HCT116 (cell line): ENCODE measurements around the gene AOAH. TPM values are rescaled to one million over a fixed set of nuclear protein-coding genes. Genes with fewer than 3 reads are reported as not detected.

ENCODE experiments used
- ATAC-seq: fragments of 200-7000 bp; cut with Tn5 transposase; 2 replicates; pipeline ENCODE4 v1.9.1; 2020; ENCODE audit warnings: mild to moderate bottlenecking, moderate library complexity
- BruUV-seq: library from RNA; stranded (reverse); fragments of 400-500 nt; replicated peaks from 2 replicates; lab custom pipeline; 2021; lab: Mats Ljungman, UMichigan
- CTCF ChIA-PET: fragments of 300-600 bp; sonication (Branson Sonifier 250); formaldehyde crosslinking; loops from one replicate; lab custom pipeline; 2021; ENCODE audit warnings: antibody characterized with exemption; lab: Charles Lee
- POLR2A ChIA-PET: fragments of 300-600, 350-600 bp; sonication (Branson Sonifier 250); formaldehyde crosslinking; loops from one replicate; lab custom pipeline; 2021; ENCODE audit warnings: antibody characterized with exemption; lab: Charles Lee
- RAD21 ChIA-PET, 2 experiments: fragments of 300-600 bp; sonication (Branson Sonifier 250); formaldehyde crosslinking; loops; one replicate each; lab custom pipeline; 2023; ENCODE audit warnings: low total read pairs in 2 of 2; ENCODE audit not compliant: uncharacterized antibody in 2 of 2, unreplicated experiment in 2 of 2, low non-redundant PET in 1 of 2; lab: Charles Lee
- DNase-seq: peaks from one replicate; pipeline ENCODE4 v3.0.0-alpha.2; 2010; ENCODE audit warnings: low read depth, low spot score
- H2AFZ ChIP-seq: fragments of 200-600 bp; shearing (Covaris generic), sonication (generic); 2 replicates; pipeline ENCODE4 v1.6.1; 2017; ENCODE audit warnings: low read depth, mixed run types, mixed read lengths, antibody characterized with exemption, low read length; ENCODE audit not compliant: poor library complexity, severe bottlenecking
- H3K27ac ChIP-seq: 2 replicates; pipeline ENCODE4 v1.5.1; 2012; ENCODE audit warnings: low read depth, low read length
- H3K27me3 ChIP-seq: fragments of 200-600 bp; sonication (generic); 2 replicates; pipeline ENCODE4 v1.6.1; 2016; ENCODE audit warnings: mixed run types, low read length, mixed read lengths; ENCODE audit not compliant: insufficient read depth
- H3K36me3 ChIP-seq, 2 experiments: fragments of 200-500 bp in 1 of 2; fragments of 200-600 bp in 1 of 2; sonication (Bioruptor generic) in 1 of 2; sonication (generic) in 1 of 2; 2 replicates each; pipeline versions ENCODE4 v1.5.1 to v1.6.1; 2014 to 2016; ENCODE audit warnings: low read length in 2 of 2, inconsistent platforms in 1 of 2, mixed read lengths in 1 of 2, mixed run types in 1 of 2; ENCODE audit not compliant: insufficient read depth in 2 of 2, control insufficient read depth in 1 of 2
- H3K4me1 ChIP-seq, 2 experiments: fragments of 200-600 bp in 1 of 2; sonication (generic) in 1 of 2; 2 replicates each; pipeline versions ENCODE4 v1.5.1 to v1.6.1; 2012 to 2017; ENCODE audit warnings: low read length in 2 of 2, inconsistent platforms in 1 of 2, mild to moderate bottlenecking in 1 of 2, mixed read lengths in 1 of 2, mixed run types in 1 of 2, moderate library complexity in 1 of 2; ENCODE audit not compliant: insufficient read depth in 2 of 2, control insufficient read depth in 1 of 2
- H3K4me2 ChIP-seq: fragments of 200-600 bp; sonication (generic); 2 replicates; pipeline ENCODE4 v1.6.1; 2017; ENCODE audit warnings: mixed run types, low read length, mixed read lengths
- H3K4me3 ChIP-seq, 2 experiments: fragments of 200-600 bp in 1 of 2; sonication (generic) in 1 of 2; replicated peaks in 1 of 2; 2 replicates each; pipeline ENCODE4 v1.5.1; 2011 to 2016; ENCODE audit warnings: low read length in 2 of 2, control low read depth in 1 of 2, low read depth in 1 of 2, mild to moderate bottlenecking in 1 of 2, mixed read lengths in 1 of 2, mixed run types in 1 of 2
- H3K79me2 ChIP-seq: fragments of 200-600 bp; sonication (generic); 2 replicates; pipeline ENCODE4 v1.6.1; 2017; ENCODE audit warnings: mild to moderate bottlenecking, mixed run types, low read length, moderate library complexity, mixed read lengths; ENCODE audit not compliant: insufficient read depth
- H3K9ac ChIP-seq: fragments of 200-600 bp; sonication (generic); 2 replicates; pipeline ENCODE4 v1.6.1; 2016; ENCODE audit warnings: low read length, mixed read lengths
- H3K9me2 ChIP-seq: fragments of 200-600 bp; sonication (generic), shearing (Covaris generic); 2 replicates; pipeline ENCODE4 v1.6.1; 2017; ENCODE audit warnings: mixed run types, mild to moderate bottlenecking, moderate library complexity; ENCODE audit not compliant: insufficient read depth
- H3K9me3 ChIP-seq, 2 experiments: fragments of 200-500 bp in 1 of 2; fragments of 200-600 bp in 1 of 2; sonication (Bioruptor generic) in 1 of 2; sonication (generic) in 1 of 2; 2 replicates each; pipeline ENCODE4 v1.6.1; 2014 to 2017; ENCODE audit warnings: low read length in 2 of 2, mixed read lengths in 2 of 2, inconsistent platforms in 1 of 2, low read depth in 1 of 2, mild to moderate bottlenecking in 1 of 2, mixed run types in 1 of 2, moderate library complexity in 1 of 2; ENCODE audit not compliant: control insufficient read depth in 1 of 2, insufficient read depth in 1 of 2
- H4K20me1 ChIP-seq: fragments of 200-600 bp; sonication (generic), shearing (Covaris generic); 2 replicates; pipeline ENCODE4 v1.6.1; 2017; ENCODE audit warnings: mixed run types, mild to moderate bottlenecking, moderate library complexity; ENCODE audit not compliant: insufficient read depth
- CBX3 ChIP-seq: IDR thresholded peaks from 2 replicates; pipeline ENCODE4 v1.6.1; 2012; ENCODE audit warnings: low read depth
- CEBPB ChIP-seq: IDR thresholded peaks from 2 replicates; pipeline ENCODE4 v1.6.1; 2012; ENCODE audit warnings: low read depth
- EGR1 ChIP-seq: IDR thresholded peaks from 2 replicates; pipeline ENCODE4 v1.6.1; 2012; ENCODE audit warnings: low read depth
- ELF1 ChIP-seq: IDR thresholded peaks from 2 replicates; pipeline ENCODE4 v1.6.1; 2012; ENCODE audit warnings: low read depth, borderline replicate concordance
- EZH2 ChIP-seq: fragments of 200-600 bp; sonication (generic); IDR thresholded peaks from 2 replicates; pipeline ENCODE4 v1.6.1; 2017; ENCODE audit warnings: antibody characterized with exemption, mixed run types
- EZH2phosphoT487 ChIP-seq: fragments of 200-600 bp; IDR thresholded peaks from 2 replicates; pipeline ENCODE4 v1.6.1; 2018; ENCODE audit warnings: antibody characterized with exemption, borderline replicate concordance
- FOSL1 ChIP-seq: IDR thresholded peaks from 2 replicates; pipeline ENCODE4 v1.6.1; 2012; ENCODE audit warnings: low read depth
- JUND ChIP-seq: IDR thresholded peaks from 2 replicates; pipeline ENCODE4 v1.6.1; 2012
- POLR2A ChIP-seq: IDR thresholded peaks from 2 replicates; pipeline ENCODE4 v1.7.0; 2011; ENCODE audit warnings: borderline replicate concordance; ENCODE audit not compliant: insufficient read depth, insufficient read length; ENCODE audit errors: extremely low read depth
- POLR2AphosphoS5 ChIP-seq: IDR thresholded peaks from 2 replicates; pipeline ENCODE4 v1.6.1; 2011; ENCODE audit warnings: mild to moderate bottlenecking, low read depth, low read length, moderate library complexity
- RAD21 ChIP-seq: IDR thresholded peaks from 2 replicates; pipeline ENCODE4 v1.6.1; 2012; ENCODE audit warnings: low read depth, mild to moderate bottlenecking
- SIN3A ChIP-seq: IDR thresholded peaks from 2 replicates; pipeline ENCODE4 v1.6.1; 2012; ENCODE audit warnings: low read depth
- SP1 ChIP-seq: IDR thresholded peaks from 2 replicates; pipeline ENCODE4 v1.6.1; 2012; ENCODE audit warnings: low read depth
- TCF7L2 ChIP-seq: IDR thresholded peaks from 2 replicates; pipeline ENCODE4 v1.7.0; 2011; ENCODE audit warnings: borderline replicate concordance, inconsistent platforms; ENCODE audit not compliant: insufficient read depth, insufficient read length; ENCODE audit errors: extremely low read depth
- YY1 ChIP-seq: IDR thresholded peaks from 2 replicates; pipeline ENCODE4 v1.6.1; 2011; ENCODE audit warnings: low read length, low read depth, moderate library complexity, mild to moderate bottlenecking; ENCODE audit not compliant: insufficient replicate concordance; ENCODE audit errors: extremely low read depth
- ZFX ChIP-seq: fragments of 450-650 bp; IDR thresholded peaks from 2 replicates; pipeline ENCODE4 v1.6.1; 2017
- ZNF274 ChIP-seq: fragments of 200-500 bp; sonication (Bioruptor generic); IDR thresholded peaks from 2 replicates; pipeline ENCODE4 v1.6.1; 2014; ENCODE audit warnings: mild to moderate bottlenecking, low read depth, low read length, inconsistent platforms
- intact Hi-C: fragments of 100-400 bp; cut with micrococcal nuclease; formaldehyde crosslinking; loops from 2 replicates; pipeline ENCODE4 v1.10.0; 2022
- total RNA-seq: library from RNA; stranded (reverse); gene quantifications from one replicate; pipeline ENCODE4 v1.2.1, GENCODE V29; 2021; ENCODE audit not compliant: unreplicated experiment
- TF ChIP-seq, protein P1 (sequence below): IDR thresholded peaks from 2 replicates; pipeline ENCODE4 v1.6.1; 2011; ENCODE audit warnings: mild to moderate bottlenecking, low read length, moderate library complexity; ENCODE audit not compliant: insufficient replicate concordance; ENCODE audit errors: extremely low read depth
- TF ChIP-seq, protein P2 (sequence below): IDR thresholded peaks from 2 replicates; pipeline ENCODE4 v1.6.1; 2012
- TF ChIP-seq, protein P3 (sequence below): IDR thresholded peaks from 2 replicates; pipeline ENCODE4 v1.6.1; 2012

AOAH gene
- total RNA-seq, 1 experiment from 2014 or later, result 1.1 TPM

DNA sequence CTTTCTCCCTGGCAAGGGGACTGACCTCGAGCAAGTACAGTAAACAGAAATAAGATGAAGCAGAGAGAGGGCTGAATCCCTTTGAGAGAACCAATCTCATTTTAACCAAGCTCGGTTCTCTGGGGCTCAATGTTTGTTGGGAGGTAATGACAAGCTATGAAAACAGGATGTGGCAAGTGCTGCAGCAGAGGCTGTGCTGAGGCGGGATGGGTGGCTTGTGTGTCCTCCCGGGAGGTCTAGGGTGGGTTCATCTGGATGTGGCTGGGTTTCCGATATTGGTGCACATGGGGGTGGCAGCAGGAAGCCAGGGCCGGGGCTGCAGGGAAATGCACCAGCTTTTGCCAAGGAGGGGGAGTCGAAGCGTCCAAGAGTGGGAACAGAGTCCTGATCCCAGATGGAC lies 84.5 kb downstream of the AOAH start:
- ChIA-PET CTCF (no interaction called here), POLR2A (no interaction called here), RAD21 (no interaction called here)
- no TSS peak for BruUV-seq
- Histone ChIP-seq H3K9me3 (no peaks in the 10 kb centered on the region), H4K20me1 (no peaks in the 10 kb centered on the region), H3K27ac (no peak overlapping the region), H3K36me3 (no peaks in the 10 kb centered on the region), H3K79me2 (no peaks in the 10 kb centered on the region), H3K4me1 (no peaks in the 10 kb centered on the region), H3K4me3 (no peak overlapping the region), H3K27me3 (no peaks in the 10 kb centered on the region), H3K9ac (no peak overlapping the region), H2AFZ (no peak overlapping the region), H3K9me2 (no peaks in the 10 kb centered on the region), H3K4me2 (no peak overlapping the region)
- intact Hi-C loops, result no loop called here
- TF ChIP-seq ZFX, result no peak
- ATAC-seq (no peak), DNase-seq (no peak)

DNA sequence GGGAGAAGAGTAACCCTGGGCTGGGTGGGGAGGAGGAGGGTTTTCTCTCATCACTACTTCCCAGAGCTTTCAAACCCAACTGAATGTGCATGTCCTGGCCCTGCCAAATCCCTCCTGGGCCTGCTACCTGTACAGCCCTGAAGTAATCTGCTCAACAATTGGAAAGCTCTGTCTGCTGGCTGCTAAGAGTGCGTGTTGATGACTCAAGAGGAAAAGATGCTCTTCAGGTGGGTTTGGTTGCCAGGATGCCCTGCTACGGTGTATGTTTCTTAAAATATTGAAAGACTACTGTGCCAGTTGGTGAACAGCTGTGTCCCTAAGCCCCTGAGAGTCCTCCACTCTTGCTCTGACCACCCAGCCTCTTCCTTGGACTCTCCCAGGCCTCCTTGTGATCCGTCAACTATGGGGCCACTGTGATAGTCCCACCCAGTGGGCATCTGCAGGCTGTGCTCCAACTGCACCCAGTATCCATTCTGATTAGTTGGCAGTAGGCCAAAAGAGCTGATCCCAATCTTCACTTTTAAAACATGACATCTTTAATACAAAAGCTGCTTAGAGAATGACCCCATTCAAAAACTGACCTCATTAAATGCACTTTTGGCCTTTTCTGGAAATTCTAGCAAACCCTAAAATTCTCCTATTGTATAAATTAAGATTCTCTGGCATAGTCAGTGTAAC lies 85.6 kb downstream of the AOAH start:
- BruUV-seq, result no TSS peak
- ChIA-PET CTCF (no interaction called here), RAD21 (no interaction called here), POLR2A (no interaction called here)
- H3K4me3 ChIP-seq, result no peak overlapping the region
- no peaks in the 10 kb centered on the region for H3K9me2 ChIP-seq
- H3K36me3 ChIP-seq, result no peaks in the 10 kb centered on the region
- no peak overlapping the region for H3K4me2 ChIP-seq
- no peak overlapping the region for H2AFZ ChIP-seq
- H3K27me3 ChIP-seq, result no peaks in the 10 kb centered on the region
- no peak overlapping the region for H3K9ac ChIP-seq
- no peak overlapping the region for H3K27ac ChIP-seq
- intact Hi-C loops, result no loop called here
- no peaks in the 10 kb centered on the region for H4K20me1 ChIP-seq
- ATAC-seq (no peak), DNase-seq (no peak)
- TF ChIP-seq ELF1, result no peak
- TF ChIP-seq, protein P1, sequence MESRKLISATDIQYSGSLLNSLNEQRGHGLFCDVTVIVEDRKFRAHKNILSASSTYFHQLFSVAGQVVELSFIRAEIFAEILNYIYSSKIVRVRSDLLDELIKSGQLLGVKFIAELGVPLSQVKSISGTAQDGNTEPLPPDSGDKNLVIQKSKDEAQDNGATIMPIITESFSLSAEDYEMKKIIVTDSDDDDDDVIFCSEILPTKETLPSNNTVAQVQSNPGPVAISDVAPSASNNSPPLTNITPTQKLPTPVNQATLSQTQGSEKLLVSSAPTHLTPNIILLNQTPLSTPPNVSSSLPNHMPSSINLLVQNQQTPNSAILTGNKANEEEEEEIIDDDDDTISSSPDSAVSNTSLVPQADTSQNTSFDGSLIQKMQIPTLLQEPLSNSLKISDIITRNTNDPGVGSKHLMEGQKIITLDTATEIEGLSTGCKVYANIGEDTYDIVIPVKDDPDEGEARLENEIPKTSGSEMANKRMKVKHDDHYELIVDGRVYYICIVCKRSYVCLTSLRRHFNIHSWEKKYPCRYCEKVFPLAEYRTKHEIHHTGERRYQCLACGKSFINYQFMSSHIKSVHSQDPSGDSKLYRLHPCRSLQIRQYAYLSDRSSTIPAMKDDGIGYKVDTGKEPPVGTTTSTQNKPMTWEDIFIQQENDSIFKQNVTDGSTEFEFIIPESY, result no peak
- TF ChIP-seq POLR2A, result no peak
- TF ChIP-seq EZH2, result no peak
- no peak for TF ChIP-seq SP1
- no peak for TF ChIP-seq FOSL1
- TF ChIP-seq CEBPB, result no peak
- no peak for TF ChIP-seq ZFX
- TF ChIP-seq, protein P2, sequence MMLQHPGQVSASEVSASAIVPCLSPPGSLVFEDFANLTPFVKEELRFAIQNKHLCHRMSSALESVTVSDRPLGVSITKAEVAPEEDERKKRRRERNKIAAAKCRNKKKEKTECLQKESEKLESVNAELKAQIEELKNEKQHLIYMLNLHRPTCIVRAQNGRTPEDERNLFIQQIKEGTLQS, result no peak
- TF ChIP-seq EZH2phosphoT487, result no peak
- no peak for TF ChIP-seq RAD21
- TF ChIP-seq POLR2AphosphoS5, result no peak
- TF ChIP-seq SIN3A, result no peak
- no peak for TF ChIP-seq CBX3
- TF ChIP-seq JUND, result no peak
- no peak for TF ChIP-seq EGR1
- TF ChIP-seq, protein P3, sequence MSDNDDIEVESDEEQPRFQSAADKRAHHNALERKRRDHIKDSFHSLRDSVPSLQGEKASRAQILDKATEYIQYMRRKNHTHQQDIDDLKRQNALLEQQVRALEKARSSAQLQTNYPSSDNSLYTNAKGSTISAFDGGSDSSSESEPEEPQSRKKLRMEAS, result no peak
- TF ChIP-seq TCF7L2, result no peak
- TF ChIP-seq YY1, result no peak
- TF ChIP-seq ZNF274, result no peak
- H3K9me3 ChIP-seq, result no peaks in the 10 kb centered on the region
- H3K4me1 ChIP-seq, result no peaks in the 10 kb centered on the region
- H3K79me2 ChIP-seq, result no peaks in the 10 kb centered on the region
